Nephron progenitor cell (in vitro differentiated cells): ENCODE data around the gene CNTD1.
A peak's percentile ranks its signal among the peaks of the same experiment; 100 is the strongest.

ENCODE experiments used
- DNase-seq: peaks from one replicate; pipeline ENCODE4 v3.0.0; 2021
- H3K27ac Mint-ChIP-seq: 2 replicates; pipeline ENCODE4 v1.8.0; 2021; ENCODE audit warnings: mild to moderate bottlenecking, moderate library complexity, mixed read lengths
- H3K27me3 Mint-ChIP-seq: 2 replicates; pipeline ENCODE4 v1.8.0; 2021; ENCODE audit warnings: mild to moderate bottlenecking, low read depth, mixed read lengths; ENCODE audit not compliant: poor library complexity
- H3K36me3 Mint-ChIP-seq: 2 replicates; pipeline ENCODE4 v1.8.0; 2021; ENCODE audit warnings: low read depth, mixed read lengths
- H3K4me1 Mint-ChIP-seq: 2 replicates; pipeline ENCODE4 v1.8.0; 2021; ENCODE audit warnings: mixed read lengths
- H3K4me3 Mint-ChIP-seq: 2 replicates; pipeline ENCODE4 v1.8.0; 2021; ENCODE audit warnings: mild to moderate bottlenecking, moderate library complexity, mixed read lengths
- H3K9me3 Mint-ChIP-seq: 2 replicates; pipeline ENCODE4 v1.8.0; 2021; ENCODE audit warnings: mild to moderate bottlenecking, moderate library complexity, mixed read lengths
- CTCF ChIP-seq: fragments of 200-600 bp; sonication (generic); IDR thresholded peaks from 2 replicates; pipeline ENCODE4 v1.5.0; 2021; ENCODE audit warnings: antibody characterized with exemption

Gene CNTD1

GRCh38 chr17:42798383-42799380, at the start of gene CNTD1, which contains the start of gene COA3:
Gene CNTD1 (plus strand): TSS chr17:42798861. CDS start chr17:42799068, 207 bp downstream.
Gene COA3 (minus strand): TSS chr17:42798704. CDS start chr17:42798681, 23 bp downstream.
- H3K27me3 Mint-ChIP-seq = peaks cover 25% of the 10 kb centered on the region
- H3K27ac Mint-ChIP-seq = peak within 1 kb of the TSS; percentile 43
- H3K9me3 Mint-ChIP-seq = peaks cover 5% of the 10 kb centered on the region
- peak; percentile 89 for DNase-seq
- H3K4me1 Mint-ChIP-seq = peaks cover 62% of the 10 kb centered on the region
- H3K36me3 Mint-ChIP-seq = peaks cover 36% of the 10 kb centered on the region
- TF ChIP-seq CTCF = no peak
- peak within 1 kb of the TSS; percentile 96 for H3K4me3 Mint-ChIP-seq

- no peak for TF ChIP-seq CTCF
- Mint-ChIP-seq H3K4me3 (peak overlapping the region; percentile 23), H3K4me1 (peaks cover 44% of the 10 kb centered on the region), H3K9me3 (peaks cover 9% of the 10 kb centered on the region), H3K27ac (peak overlapping the region; percentile 86), H3K27me3 (peaks cover 42% of the 10 kb centered on the region), H3K36me3 (no peaks in the 10 kb centered on the region)
- no peak for DNase-seq
Observed at GRCh38 chr17:42748908-42749798, 49.5 kb upstream of the CNTD1 start.

- H3K27ac Mint-ChIP-seq = peak overlapping the region; percentile 74
- TF ChIP-seq CTCF = no peak
- H3K27me3 Mint-ChIP-seq = peaks cover 45% of the 10 kb centered on the region
- no peak overlapping the region for H3K4me3 Mint-ChIP-seq
- H3K36me3 Mint-ChIP-seq = no peaks in the 10 kb centered on the region
- DNase-seq = no peak
- no peaks in the 10 kb centered on the region for H3K9me3 Mint-ChIP-seq
- H3K4me1 Mint-ChIP-seq = peaks cover 47% of the 10 kb centered on the region
Observed at GRCh38 chr17:42750739-42751344, 47.8 kb upstream of the CNTD1 start.

- H3K4me3 Mint-ChIP-seq = no peak overlapping the region
- H3K27me3 Mint-ChIP-seq = peaks cover 42% of the 10 kb centered on the region
- peaks cover 47% of the 10 kb centered on the region for H3K4me1 Mint-ChIP-seq
- no peak overlapping the region for H3K27ac Mint-ChIP-seq
- TF ChIP-seq CTCF = no peak
- no peaks in the 10 kb centered on the region for H3K36me3 Mint-ChIP-seq
- DNase-seq = no peak
- no peaks in the 10 kb centered on the region for H3K9me3 Mint-ChIP-seq
Observed at GRCh38 chr17:42751628-42752027, 47.0 kb upstream of the CNTD1 start.

GRCh38 chr17:42754782-42755181, 43.9 kb upstream of the CNTD1 start:
- no peak overlapping the region for H3K4me3 Mint-ChIP-seq
- DNase-seq = no peak

More at GRCh38 chr17:42754782-42755181, 43.9 kb upstream of the CNTD1 start:
- no peak overlapping the region for H3K27ac Mint-ChIP-seq
- peaks cover 27% of the 10 kb centered on the region for H3K4me1 Mint-ChIP-seq
- H3K27me3 Mint-ChIP-seq = peaks cover 66% of the 10 kb centered on the region
- no peaks in the 10 kb centered on the region for H3K36me3 Mint-ChIP-seq
- no peaks in the 10 kb centered on the region for H3K9me3 Mint-ChIP-seq
- TF ChIP-seq CTCF = no peak
